Measurements from ENCODE around the gene TRIO.
A peak's percentile ranks its signal among the peaks of the same experiment; 100 is the strongest.

TRIO gene

GRCh38 chr5:14138608-14139540 is 4.3 kb upstream of the TRIO start:
- H3K27me3 ChIP-seq (replicated peaks; ENCODE audit: control insufficient read depth, insufficient read depth, low read length), result no peaks in the 10 kb centered on the region
- no peak for TF ChIP-seq CTCF (IDR thresholded peaks at IDR 0.05; ENCODE audit: insufficient read depth, low read length, poor library complexity, severe bottlenecking)
- no peaks in the 10 kb centered on the region for H3K36me3 ChIP-seq (ENCODE audit: control insufficient read depth, insufficient read depth, low read length)
- DNase-seq (ENCODE audit: extremely low read depth, insufficient read length), result no peak
- H3K4me3 ChIP-seq (replicated peaks; ENCODE audit: low read depth, low read length), result no peak overlapping the region

DNA sequence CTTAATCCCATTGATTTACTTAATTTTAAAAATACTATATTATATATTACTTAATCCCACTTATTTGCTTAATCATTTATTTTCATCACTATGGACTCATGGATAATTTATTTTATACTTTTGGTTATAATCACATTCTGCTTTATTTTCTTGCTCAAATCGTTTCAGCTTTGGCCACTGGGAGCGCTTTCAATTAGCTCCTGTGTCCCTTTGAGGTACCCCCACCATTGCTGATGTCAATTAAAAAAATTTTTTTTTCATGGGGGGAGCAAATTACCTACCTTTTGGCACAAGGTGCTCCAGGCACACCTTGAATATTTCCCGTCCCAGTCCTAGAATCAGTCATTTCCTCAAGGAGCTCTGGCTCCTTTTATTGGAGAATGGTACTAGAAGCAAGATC is 1.4 kb upstream of the TRIO start:
- no peaks in the 10 kb centered on the region for H3K27me3 ChIP-seq (replicated peaks; ENCODE audit: control insufficient read depth, insufficient read depth, low read length)
- no peak overlapping the region for H3K4me3 ChIP-seq (replicated peaks; ENCODE audit: low read depth, low read length)
- TF ChIP-seq CTCF (IDR thresholded peaks at IDR 0.05; ENCODE audit: insufficient read depth, low read length, poor library complexity, severe bottlenecking), result peak; percentile 26
- no peaks in the 10 kb centered on the region for H3K36me3 ChIP-seq (ENCODE audit: control insufficient read depth, insufficient read depth, low read length)
- no peak for DNase-seq (ENCODE audit: extremely low read depth, insufficient read length)

- TF ChIP-seq CTCF (IDR thresholded peaks at IDR 0.05; ENCODE audit: insufficient read depth, low read length, poor library complexity, severe bottlenecking), result no peak
- DNase-seq (ENCODE audit: extremely low read depth, insufficient read length), result no peak
Observed at GRCh38 chr5:14142202-14142826, 828 bp upstream of the TRIO start.

DNA sequence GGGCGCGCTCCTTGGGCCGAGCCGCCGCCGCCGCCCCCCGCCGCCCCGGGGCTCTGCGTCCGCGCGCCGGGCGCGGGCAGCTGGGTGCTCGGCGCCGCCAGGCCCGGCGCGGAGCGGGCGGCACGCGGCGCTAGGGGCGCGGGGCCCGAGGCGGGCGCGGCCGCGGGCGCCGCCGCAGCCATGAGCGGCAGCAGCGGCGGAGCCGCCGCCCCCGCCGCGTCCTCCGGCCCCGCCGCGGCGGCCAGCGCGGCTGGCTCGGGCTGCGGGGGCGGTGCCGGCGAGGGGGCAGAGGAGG is 351 bp downstream of the TRIO start:
- no peaks in the 10 kb centered on the region for H3K36me3 ChIP-seq (ENCODE audit: control insufficient read depth, insufficient read depth, low read length)
- no peak for TF ChIP-seq CTCF (IDR thresholded peaks at IDR 0.05; ENCODE audit: insufficient read depth, low read length, poor library complexity, severe bottlenecking)
- no peaks in the 10 kb centered on the region for H3K27me3 ChIP-seq (replicated peaks; ENCODE audit: control insufficient read depth, insufficient read depth, low read length)
- peak overlapping the region; percentile 79 for H3K4me3 ChIP-seq (replicated peaks; ENCODE audit: low read depth, low read length)
- DNase-seq (ENCODE audit: extremely low read depth, insufficient read length), result no peak

More at GRCh38 chr5:14142202-14142826, 828 bp upstream of the TRIO start:
- no peaks in the 10 kb centered on the region for H3K27me3 ChIP-seq (replicated peaks; ENCODE audit: control insufficient read depth, insufficient read depth, low read length)
- peak overlapping the region; percentile 79 for H3K4me3 ChIP-seq (replicated peaks; ENCODE audit: low read depth, low read length)
- no peaks in the 10 kb centered on the region for H3K36me3 ChIP-seq (ENCODE audit: control insufficient read depth, insufficient read depth, low read length)

GRCh38 chr5:14143841-14144585 is 871 bp downstream of the TRIO start:
- H3K27me3 ChIP-seq (replicated peaks; ENCODE audit: control insufficient read depth, insufficient read depth, low read length), result no peaks in the 10 kb centered on the region
- no peak for TF ChIP-seq CTCF (IDR thresholded peaks at IDR 0.05; ENCODE audit: insufficient read depth, low read length, poor library complexity, severe bottlenecking)
- no peaks in the 10 kb centered on the region for H3K36me3 ChIP-seq (ENCODE audit: control insufficient read depth, insufficient read depth, low read length)
- DNase-seq (ENCODE audit: extremely low read depth, insufficient read length), result peak; percentile 73
- H3K4me3 ChIP-seq (replicated peaks; ENCODE audit: low read depth, low read length), result peak overlapping the region; percentile 72
